DLD1 (cell line): Measurements from ENCODE around the gene ACSL6.

Experiments used
- in situ Hi-C: cut with HindIII; loops from 2 replicates; pipeline ENCODE4 v1.10.0; 2017; ENCODE audit warnings: low sequenced_read_pairs

The ACSL6 gene

GRCh38 chr5:132049559-132049958, 38.1 kb upstream of the ACSL6 start:
- in situ Hi-C loops, result no loop called here

DNA sequence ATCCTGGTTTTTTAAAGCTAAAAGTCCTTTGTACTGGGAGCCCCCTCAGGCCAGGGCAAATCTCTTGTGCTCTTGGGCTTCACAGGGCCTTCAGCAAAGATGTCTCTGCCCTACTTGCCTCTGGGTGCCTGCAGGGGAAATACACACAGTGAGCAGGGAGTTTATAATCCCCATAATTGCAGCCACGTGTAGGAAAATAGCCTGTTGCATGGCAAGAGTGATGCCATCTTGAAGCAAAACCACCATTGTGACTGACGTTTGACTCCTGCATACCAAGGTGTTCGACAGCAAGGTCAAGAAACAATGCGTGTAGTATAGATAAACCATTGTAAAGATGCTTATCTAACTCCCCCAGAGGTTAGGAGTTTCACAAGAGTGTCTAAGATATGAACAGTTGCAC, 37.6 kb upstream of the ACSL6 start:
- in situ Hi-C loops, result no loop called here

DNA sequence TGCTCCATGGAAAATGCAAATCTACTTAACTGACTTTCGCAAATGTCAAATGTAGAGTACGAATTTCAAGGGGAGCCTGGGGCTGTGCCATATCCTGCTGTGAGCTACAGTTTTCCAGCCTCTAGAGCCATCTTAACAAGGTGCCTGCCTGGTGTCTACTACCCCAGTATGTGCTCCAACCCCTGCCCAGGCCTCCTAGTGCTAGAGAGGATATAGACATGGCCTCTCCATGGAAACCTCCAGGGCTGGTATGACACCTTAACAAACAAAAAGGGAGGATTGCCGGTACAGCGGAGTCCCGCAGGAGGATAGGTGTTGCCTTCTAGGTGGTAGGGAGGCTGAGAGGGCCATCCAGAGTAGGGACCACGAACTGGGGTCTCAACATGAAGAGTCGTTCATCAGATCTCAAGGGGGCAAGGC, 35.4 kb upstream of the ACSL6 start:
- in situ Hi-C loops, result no loop called here

DNA sequence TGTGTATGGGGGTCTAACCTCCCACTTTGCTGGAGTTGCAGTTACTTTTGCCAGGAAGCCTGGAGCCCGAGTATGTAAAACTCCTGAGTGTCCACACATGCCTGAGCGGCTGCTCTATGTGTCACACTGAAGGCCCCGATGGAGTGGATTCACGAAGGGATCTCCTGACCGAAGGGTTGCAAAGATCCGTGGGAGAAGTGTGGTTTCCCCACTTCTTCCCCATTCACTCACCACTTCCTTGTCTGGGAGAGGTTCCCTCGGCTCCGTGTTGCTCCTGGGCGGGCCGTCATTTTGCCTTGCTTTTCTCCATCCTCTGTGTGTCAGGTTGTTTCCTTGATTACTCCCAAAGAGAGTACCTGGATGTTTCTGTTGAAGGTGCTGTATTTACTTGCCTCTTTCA, 32.7 kb upstream of the ACSL6 start:
- in situ Hi-C loops, result no loop called here

GRCh38 chr5:132037353-132037752, 25.9 kb upstream of the ACSL6 start:
- in situ Hi-C loops, result no loop called here

GRCh38 chr5:132033122-132033521, 21.7 kb upstream of the ACSL6 start:
- in situ Hi-C loops, result no loop called here

- in situ Hi-C loops, result no loop called here
Observed at GRCh38 chr5:132032196-132032595, 20.7 kb upstream of the ACSL6 start.

- in situ Hi-C loops, result no loop called here
Observed at GRCh38 chr5:132030610-132031009, 19.2 kb upstream of the ACSL6 start.

GRCh38 chr5:132029609-132030330, 18.3 kb upstream of the ACSL6 start:
- in situ Hi-C loops, result no loop called here

GRCh38 chr5:132027027-132027426, 15.6 kb upstream of the ACSL6 start:
- in situ Hi-C loops, result no loop called here

GRCh38 chr5:132026516-132027008, 15.1 kb upstream of the ACSL6 start:
- in situ Hi-C loops, result no loop called here

- in situ Hi-C loops, result no loop called here
Observed at GRCh38 chr5:132025403-132025971, 14.0 kb upstream of the ACSL6 start.

GRCh38 chr5:132024789-132025402, 13.4 kb upstream of the ACSL6 start:
- in situ Hi-C loops, result no loop called here

- in situ Hi-C loops, result no loop called here
Observed at GRCh38 chr5:132024117-132024435, 12.6 kb upstream of the ACSL6 start.

DNA sequence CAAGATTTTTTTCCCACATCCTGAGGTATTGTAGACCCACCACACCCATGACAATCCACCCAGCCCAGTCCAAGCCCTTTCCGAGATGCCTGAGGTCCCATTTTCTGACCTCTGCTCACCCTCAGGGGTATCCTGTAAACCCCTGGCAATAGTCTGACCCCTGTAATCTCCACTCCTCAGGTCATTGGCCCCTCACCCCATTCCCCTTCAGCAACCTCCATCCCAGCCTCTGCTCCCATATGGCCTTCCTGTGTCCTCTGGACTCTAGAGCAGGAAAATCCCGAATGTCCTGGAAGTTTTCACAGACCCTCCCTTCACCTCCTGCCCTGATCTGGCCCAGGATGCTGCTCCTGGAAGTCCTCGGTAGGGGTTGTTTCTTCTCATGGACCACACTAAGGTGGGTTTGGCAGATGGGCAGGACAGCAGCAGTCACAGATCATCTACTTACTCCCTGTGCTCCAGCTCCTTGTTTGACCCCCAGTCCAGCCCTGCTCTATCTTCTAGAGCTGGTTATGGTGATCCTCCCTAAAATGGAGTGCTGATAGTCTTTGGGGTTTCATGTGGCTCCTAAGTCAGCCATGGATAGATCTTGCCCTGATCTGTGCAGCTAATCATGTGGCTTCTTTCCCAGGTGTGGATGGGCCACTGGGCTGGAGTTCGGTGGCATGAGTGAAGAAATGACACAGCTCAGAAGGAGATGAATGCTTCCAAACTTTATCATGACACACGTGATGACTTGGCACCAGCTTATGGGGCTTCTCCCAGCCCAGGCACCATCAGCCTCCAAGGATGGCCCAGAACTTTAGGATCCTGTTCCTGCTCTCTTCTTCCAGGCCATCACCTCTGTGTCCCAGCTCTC, 12.0 kb upstream of the ACSL6 start:
- in situ Hi-C loops, result no loop called here

GRCh38 chr5:132022737-132023136, 11.3 kb upstream of the ACSL6 start:
- in situ Hi-C loops, result no loop called here

GRCh38 chr5:132021654-132022053, 10.2 kb upstream of the ACSL6 start:
- in situ Hi-C loops, result no loop called here

DNA sequence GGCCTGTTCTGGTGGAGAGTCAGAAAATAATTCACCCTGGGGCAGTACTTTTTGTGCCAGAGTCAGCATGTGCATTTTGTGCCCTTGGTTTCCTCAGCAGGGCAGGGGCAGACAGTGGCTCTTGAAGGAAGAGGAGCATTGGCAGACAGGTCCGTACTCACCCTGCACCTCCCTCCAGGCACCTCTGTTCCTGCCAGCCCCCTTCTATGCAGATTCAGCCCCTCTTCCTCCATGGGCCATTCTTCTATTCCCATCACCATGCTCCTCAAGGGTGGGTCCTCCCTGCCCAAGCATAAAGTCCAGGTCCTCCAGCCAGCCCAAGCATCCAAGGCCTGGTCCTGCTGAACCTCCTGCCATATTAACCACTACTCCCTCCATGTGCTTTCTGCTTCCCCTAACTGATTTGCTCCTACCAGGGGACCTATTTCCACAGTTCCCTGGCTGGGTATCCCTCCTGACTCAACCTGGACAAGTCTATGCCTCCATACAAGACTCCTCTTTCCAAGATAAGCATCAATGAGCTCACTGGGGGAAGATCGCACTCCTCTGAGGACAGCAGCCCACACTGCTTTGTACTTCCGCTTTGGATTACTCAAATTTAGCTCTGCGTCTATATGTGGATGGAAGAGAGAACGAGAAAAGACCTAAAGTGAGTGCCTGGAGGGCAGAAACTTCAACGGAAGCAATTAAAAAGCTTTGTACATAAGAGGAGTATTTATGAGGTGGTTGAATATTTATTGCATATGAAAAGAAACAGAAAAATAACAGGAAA, 9.3 kb upstream of the ACSL6 start:
- in situ Hi-C loops, result no loop called here

GRCh38 chr5:132019857-132020555, 8.5 kb upstream of the ACSL6 start:
- in situ Hi-C loops, result no loop called here

DNA sequence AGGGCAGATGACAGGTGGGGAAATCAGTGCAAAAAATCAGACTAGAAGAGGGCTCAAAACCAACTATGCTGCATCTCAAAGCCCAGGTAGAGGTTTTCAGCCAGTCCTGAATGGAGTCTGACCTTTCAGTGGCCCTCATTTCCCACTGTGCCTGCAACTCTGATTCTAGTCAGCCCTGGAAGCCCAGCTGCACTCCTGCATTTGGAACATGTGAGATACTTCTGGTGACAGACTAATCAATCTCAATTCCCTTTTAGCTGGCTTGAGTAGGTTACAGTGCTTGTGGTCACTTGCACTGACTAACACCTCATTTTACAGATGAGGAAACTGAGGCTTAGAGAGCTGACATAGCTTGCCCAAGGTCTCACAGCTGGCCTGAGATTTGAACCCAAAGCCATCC, 7.9 kb upstream of the ACSL6 start:
- in situ Hi-C loops, result no loop called here
